GM10248 (cell line): Measurements from ENCODE around the gene TMEM170B.
"Not testable (repeated sequence)": the region's sequence is repeated elsewhere in the genome, so short reads cannot be mapped to it uniquely, and the experiment has no call there.

Experiments used
- CTCF ChIA-PET: fragments of 300-600 bp; sonication (Branson Sonifier 250); formaldehyde crosslinking; extraction: SDS; loops from one replicate; lab custom pipeline; 2021; ENCODE audit warnings: antibody characterized with exemption; lab: Yijun Ruan, JAX
- POLR2A ChIA-PET: fragments of 350-650 bp; sonication (Branson Sonifier 250); formaldehyde crosslinking; extraction: SDS; loops from one replicate; lab custom pipeline; 2020; ENCODE audit warnings: antibody characterized with exemption; lab: Yijun Ruan, JAX
- DNase-seq: peaks from one replicate; pipeline ENCODE4 v3.0.0; 2012; ENCODE audit errors: extremely low spot score
- CTCF ChIP-seq: IDR thresholded peaks from 2 replicates; pipeline ENCODE4 v1.5.1; 2012; ENCODE audit warnings: mild to moderate bottlenecking, low read depth; ENCODE audit errors: extremely low read depth, missing control alignments, control extremely low read depth

Gene TMEM170B

DNA sequence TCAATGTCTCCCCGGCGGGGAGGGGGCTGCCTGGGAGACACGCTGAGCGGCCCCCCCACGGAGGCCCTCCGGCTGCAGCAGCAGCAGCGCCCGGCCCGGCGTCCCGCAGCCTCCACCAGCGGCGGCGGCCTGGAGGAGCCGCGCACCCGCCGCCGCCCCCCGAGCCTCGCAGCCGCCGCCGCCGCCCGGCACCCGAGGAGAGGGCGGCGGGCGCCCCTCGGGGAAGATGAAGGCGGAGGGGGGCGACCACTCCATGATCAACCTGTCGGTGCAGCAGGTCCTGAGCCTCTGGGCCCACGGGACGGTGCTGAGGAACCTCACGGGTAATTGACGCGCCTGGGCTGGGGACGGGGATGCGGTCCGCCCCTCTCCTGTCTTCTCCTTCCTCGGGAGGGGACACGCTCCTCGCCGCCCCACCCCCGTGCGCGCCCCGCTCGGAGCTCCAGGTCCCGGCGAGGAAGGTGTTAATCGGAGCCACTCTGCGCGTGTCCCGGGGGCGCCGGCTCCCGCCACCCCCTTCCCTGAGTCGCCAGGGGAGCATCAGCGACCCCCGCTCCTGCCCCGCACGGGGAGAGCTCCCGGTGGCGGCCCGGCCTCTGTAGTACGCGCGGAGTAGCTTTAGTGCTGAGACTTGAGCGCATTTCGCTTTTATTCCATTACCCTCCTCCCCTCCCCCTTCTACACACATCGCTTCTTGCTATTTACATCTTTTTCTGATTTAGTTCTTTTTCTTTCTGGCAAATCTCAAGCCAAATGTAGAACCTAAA is 686 bp downstream of the TMEM170B start:
- no peak for TF ChIP-seq CTCF
- POLR2A ChIA-PET, result interaction anchor here (0.6 kb wide), 1 partner anchor 390 kb away, joined by 3 read pairs; no protein-coding TSS in a partner anchor
- CTCF ChIA-PET, result no interaction called here
- DNase-seq, result peak; percentile 42

- POLR2A ChIA-PET, result interaction anchor here (0.6 kb wide), 1 partner anchor 390 kb away, joined by 3 read pairs; no protein-coding TSS in a partner anchor
- CTCF ChIA-PET, result no interaction called here
- no peak for TF ChIP-seq CTCF
- no peak for DNase-seq
Observed at GRCh38 chr6:11538819-11539468, 1.4 kb downstream of the TMEM170B start.

DNA sequence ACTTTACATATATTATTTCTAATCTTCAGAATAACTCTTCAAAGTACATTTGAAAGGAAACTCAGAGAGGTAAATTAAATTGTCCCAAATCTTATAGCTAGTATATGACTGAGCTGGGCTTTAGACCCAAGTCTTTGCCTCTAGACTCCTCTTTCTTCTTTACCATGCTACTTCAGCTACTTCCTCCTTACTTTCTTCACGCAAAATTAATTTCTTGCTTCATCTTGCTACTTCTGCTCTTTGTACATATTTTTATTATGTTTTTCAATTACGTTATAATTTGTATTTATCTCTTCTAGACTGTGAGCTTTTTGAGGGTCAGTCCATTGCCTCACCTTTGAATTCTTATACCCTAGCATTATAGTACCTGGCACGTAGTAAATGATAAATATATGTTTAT is 5.3 kb downstream of the TMEM170B start:
- DNase-seq, result no peak
- POLR2A ChIA-PET, result no interaction called here

DNA sequence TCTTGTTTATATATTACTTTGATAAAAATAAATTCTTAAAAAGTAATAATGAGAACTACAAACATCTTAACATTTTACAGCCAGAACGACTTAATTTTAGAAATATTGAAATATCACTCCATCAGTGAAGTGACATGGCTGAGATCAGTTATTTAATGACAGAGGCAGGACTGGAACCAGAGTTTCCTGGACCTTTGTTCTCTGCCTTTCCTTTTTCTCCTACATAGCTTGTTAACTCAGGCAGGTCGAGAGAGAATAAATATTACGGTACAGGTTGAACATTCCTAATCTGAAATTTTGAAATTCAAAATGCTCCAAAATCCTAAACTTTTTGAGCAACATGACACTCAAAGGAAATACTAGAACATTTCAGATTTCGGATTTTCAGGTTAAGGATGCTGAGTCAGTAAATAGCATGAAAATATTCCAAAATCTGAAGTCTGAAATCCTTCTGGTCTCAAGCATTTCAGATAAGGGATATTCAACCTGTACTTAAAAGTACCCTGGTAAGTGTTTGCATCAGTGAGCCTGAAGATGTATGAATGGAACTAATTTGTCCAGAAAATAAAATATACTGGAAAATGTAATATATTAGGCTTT is 6.5 kb downstream of the TMEM170B start:
- CTCF ChIA-PET, result interaction anchor here (1.5 to 1.8 kb wide), 2 partner anchors 32 to 47 kb away, joined by 4 to 8 read pairs; no protein-coding TSS in a partner anchor

More for the DNA sequence above, 5.3 kb downstream of the TMEM170B start:
- no peak for TF ChIP-seq CTCF
- CTCF ChIA-PET, result interaction anchor here (0.7 to 1.8 kb wide), 3 partner anchors 33 to 398 kb away, joined by 3 to 8 read pairs (median 4); no protein-coding TSS in a partner anchor

DNA sequence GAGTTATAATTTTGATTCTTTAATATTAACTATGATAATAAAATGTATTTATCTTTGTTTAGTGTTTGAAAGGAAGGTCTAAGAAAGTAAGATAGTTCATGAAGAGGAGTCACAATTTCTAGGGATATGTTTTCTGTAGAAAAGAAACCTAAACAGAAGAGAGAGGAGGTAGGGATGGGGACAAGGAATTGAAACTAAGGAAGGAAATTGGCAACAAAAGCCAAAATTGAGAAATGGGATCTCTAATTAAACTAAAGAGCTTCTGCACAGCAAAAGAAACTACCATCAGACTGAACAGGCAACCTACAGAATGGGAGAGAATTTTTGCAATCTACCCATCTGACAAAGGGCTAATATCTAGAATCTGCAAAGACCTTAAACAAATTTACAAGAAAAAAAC is 10.3 kb downstream of the TMEM170B start:
- POLR2A ChIA-PET, DNase-seq: not testable (repeated sequence)

More for the DNA sequence above, 6.5 kb downstream of the TMEM170B start:
- POLR2A ChIA-PET, result no interaction called here
- TF ChIP-seq CTCF, result no peak
- DNase-seq, result no peak

GRCh38 chr6:11548578-11548977 is 11.0 kb downstream of the TMEM170B start:
- POLR2A ChIA-PET, DNase-seq, CTCF ChIA-PET: not testable (repeated sequence)

More for the DNA sequence above, 10.3 kb downstream of the TMEM170B start:
- CTCF ChIA-PET, result not testable (repeated sequence)

- TF ChIP-seq CTCF, result no peak
- CTCF ChIA-PET, result interaction anchor here (1.1 to 3.7 kb wide), 5 partner anchors 9 to 55 kb away, joined by 3 to 18 read pairs (median 6); no protein-coding TSS in a partner anchor
- POLR2A ChIA-PET, result no interaction called here
- no peak for DNase-seq
Observed at GRCh38 chr6:11551053-11551452, 13.5 kb downstream of the TMEM170B start.
